HepG2 (cell line): Measurements from ENCODE around the gene CHST11. TPM values are rescaled to one million over a fixed set of nuclear protein-coding genes. Genes with fewer than 3 reads are reported as not detected.

Experiments used
- ATAC-seq: fragments of 200-7000 bp; cut with Tn5 transposase; 3 replicates; pipeline ENCODE4 v1.9.1; 2020; ENCODE audit warnings: mild to moderate bottlenecking, moderate library complexity
- BruUV-seq: library from RNA; stranded (reverse); fragments of 400-500 nt; replicated peaks from 2 replicates; lab custom pipeline; 2021; lab: Mats Ljungman, UMichigan
- CTCF ChIA-PET: fragments of 300-600 bp; formaldehyde crosslinking; extraction: SDS; loops from one replicate; lab custom pipeline; 2021; ENCODE audit warnings: low total read pairs, inconsistent platforms, low intra/inter-chr PET ratio; lab: Yijun Ruan, JAX
- POLR2A ChIA-PET: fragments of 350-600 bp; sonication (Branson Sonifier 250); formaldehyde crosslinking; loops from one replicate; lab custom pipeline; 2020; ENCODE audit warnings: antibody characterized with exemption, inconsistent platforms; lab: Yijun Ruan, JAX
- DNase-seq: peaks from one replicate; pipeline ENCODE4 v3.0.0-alpha.2; 2015; ENCODE audit warnings: low spot score
- FAIRE-seq: peaks from 3 replicates; lab custom pipeline; 2011; peaks lifted over from hg19 to GRCh38; lab: Jason Lieb, UNC
- H2AFZ ChIP-seq: one replicate; pipeline ENCODE4 v1.6.1; 2011; ENCODE audit warnings: low read length, inconsistent platforms
- H3K27ac ChIP-seq: fragments of 300-600 bp; 3 replicates; pipeline ENCODE4 v1.8.0; 2011; ENCODE audit warnings: mixed run types, mild to moderate bottlenecking, mixed read lengths, low read length, inconsistent platforms; ENCODE audit not compliant: insufficient read depth; ENCODE audit errors: extremely low read length
- H3K27me3 ChIP-seq, 2 experiments: fragments of 200-600 bp in 1 of 2; 2 replicates in 1 of 2; 3 replicates in 1 of 2; pipeline versions ENCODE4 v1.6.0 to v1.8.0; 2011; ENCODE audit warnings: low read length in 2 of 2, mild to moderate bottlenecking in 2 of 2, moderate library complexity in 2 of 2, inconsistent platforms in 1 of 2; ENCODE audit not compliant: insufficient read depth in 2 of 2, control insufficient read depth in 1 of 2
- H3K36me3 ChIP-seq, 2 experiments: fragments of 200-600 bp in 1 of 2; replicated peaks in 1 of 2; 2 replicates in 1 of 2; 3 replicates in 1 of 2; pipeline versions ENCODE4 v1.5.1 to v1.8.0; 2011; ENCODE audit warnings: low read length in 2 of 2, inconsistent platforms in 1 of 2; ENCODE audit not compliant: insufficient read depth in 2 of 2, control insufficient read depth in 1 of 2
- H3K4me1 ChIP-seq: 2 replicates; pipeline ENCODE4 v1.5.1; 2012; ENCODE audit warnings: low read length, inconsistent platforms; ENCODE audit not compliant: insufficient read depth
- H3K4me2 ChIP-seq: 2 replicates; pipeline ENCODE4 v1.6.0; 2011; ENCODE audit warnings: low read depth, low read length, inconsistent platforms
- H3K4me3 ChIP-seq, 3 experiments: fragments of 200-600 bp in 1 of 3; sonication (generic), shearing (Covaris generic) in 1 of 3; replicated peaks in 1 of 3; 2 replicates each; pipeline ENCODE4 v1.5.1; 2011 to 2016; ENCODE audit warnings: low read length in 3 of 3, inconsistent platforms in 2 of 3, low read depth in 2 of 3, mild to moderate bottlenecking in 2 of 3, control low read depth in 1 of 3, mixed read lengths in 1 of 3; ENCODE audit not compliant: insufficient read depth in 1 of 3
- H3K79me2 ChIP-seq: one replicate; pipeline ENCODE4 v1.6.1; 2011; ENCODE audit warnings: low read length, inconsistent platforms; ENCODE audit not compliant: insufficient read depth
- H3K9ac ChIP-seq: 2 replicates; pipeline ENCODE4 v1.6.0; 2011; ENCODE audit warnings: mild to moderate bottlenecking, low read depth, low read length, inconsistent platforms; ENCODE audit not compliant: insufficient read depth
- H3K9me3 ChIP-seq: 2 replicates; pipeline ENCODE4 v1.5.1; 2012; ENCODE audit warnings: mild to moderate bottlenecking, low read length
- H4K20me1 ChIP-seq: 2 replicates; pipeline ENCODE4 v1.6.0; 2011; ENCODE audit warnings: inconsistent platforms, mild to moderate bottlenecking, low read length, moderate library complexity; ENCODE audit not compliant: insufficient read depth
- PLRG1 ChIP-seq: fragments of 450-650 bp; conservative IDR thresholded peaks from 2 replicates; pipeline ENCODE4 v1.6.1; 2016
- SAFB2 ChIP-seq: sonication (generic); formaldehyde crosslinking; IDR thresholded peaks from 2 replicates; pipeline ENCODE4 v1.5.1; 2020; ENCODE audit warnings: missing genetic modification reagents, low read depth, mild to moderate bottlenecking, borderline replicate concordance
- TOPORS ChIP-seq: sonication (generic); formaldehyde crosslinking; IDR thresholded peaks from 2 replicates; pipeline ENCODE4 v1.8.0; 2023; ENCODE audit warnings: mild to moderate bottlenecking, missing genetic modification reagents
- ZBTB14 ChIP-seq: sonication (generic); formaldehyde crosslinking; IDR thresholded peaks from 2 replicates; pipeline ENCODE4 v1.4.0; 2020; ENCODE audit warnings: missing genetic modification reagents
- ZBTB39 ChIP-seq: sonication (generic); formaldehyde crosslinking; IDR thresholded peaks from 2 replicates; pipeline ENCODE4 v1.5.0; 2020; ENCODE audit warnings: missing genetic modification reagents
- ZFP37 ChIP-seq: sonication (generic); formaldehyde crosslinking; IDR thresholded peaks from 2 replicates; pipeline ENCODE4 v1.4.0; 2020; ENCODE audit warnings: missing genetic modification reagents, borderline replicate concordance
- ZFP91 ChIP-seq: sonication (generic); formaldehyde crosslinking; IDR thresholded peaks from 2 replicates; pipeline ENCODE4 v1.9.0; 2022; ENCODE audit warnings: missing genetic modification reagents, mild to moderate bottlenecking, borderline replicate concordance
- ZNF83 ChIP-seq: sonication (generic); formaldehyde crosslinking; IDR thresholded peaks from 2 replicates; pipeline ENCODE4 v1.4.0; 2020; ENCODE audit warnings: missing genetic modification reagents, mild to moderate bottlenecking, borderline replicate concordance
- WGBS: methylation state at CpG from one replicate; pipeline ENCODE4 v1.1.6; 2017; ENCODE audit warnings: low lambda C conversion rate; 5-methylcytosine and 5-hydroxymethylcytosine counted together
- in situ Hi-C: cut with HindIII; loops from 2 replicates; pipeline ENCODE4 v1.10.0; 2017; ENCODE audit warnings: low pct_unique_long_range_greater_than_20kb; ENCODE audit not compliant: extremely low pct_ligation_motif_present
- intact Hi-C: fragments of 100-400 bp; cut with micrococcal nuclease; formaldehyde crosslinking; loops from one replicate; pipeline ENCODE4 v1.10.0; 2022; ENCODE audit not compliant: unreplicated experiment
- polyA plus RNA-seq, 8 experiments: library from polyadenylated mRNA; depleted of rRNA in 3 of 8; stranded (reverse) in 7 of 8; unstranded in 1 of 8; fragments of >200 nt; fragmentation: Illumina TruSeq in 4 of 8; extraction: Trizol in 4 of 8; gene quantifications; 2 replicates each; pipeline versions ENCODE4 v1.2.1 to v1.2.3, GENCODE V29; 2011 to 2016; ENCODE audit warnings: low read depth in 4 of 8, missing spikeins in 1 of 8, mixed read lengths in 1 of 8; ENCODE audit not compliant: insufficient read depth in 1 of 8
- total RNA-seq, 5 experiments: library from RNA; depleted of rRNA; stranded (reverse); fragments of >200 nt; fragmentation: Illumina TruSeq; extraction: Trizol; gene quantifications; 2 replicates each; pipeline ENCODE4 v1.2.3, GENCODE V29; 2016; ENCODE audit warnings: low read depth in 1 of 5

CHST11 gene
- total and polyA plus RNA-seq, 2 of the 13 experiments (the other 11 are each of a cell fraction or from before 2014, with no cell fraction given): 0.15 TPM; not detected in 1

DNA sequence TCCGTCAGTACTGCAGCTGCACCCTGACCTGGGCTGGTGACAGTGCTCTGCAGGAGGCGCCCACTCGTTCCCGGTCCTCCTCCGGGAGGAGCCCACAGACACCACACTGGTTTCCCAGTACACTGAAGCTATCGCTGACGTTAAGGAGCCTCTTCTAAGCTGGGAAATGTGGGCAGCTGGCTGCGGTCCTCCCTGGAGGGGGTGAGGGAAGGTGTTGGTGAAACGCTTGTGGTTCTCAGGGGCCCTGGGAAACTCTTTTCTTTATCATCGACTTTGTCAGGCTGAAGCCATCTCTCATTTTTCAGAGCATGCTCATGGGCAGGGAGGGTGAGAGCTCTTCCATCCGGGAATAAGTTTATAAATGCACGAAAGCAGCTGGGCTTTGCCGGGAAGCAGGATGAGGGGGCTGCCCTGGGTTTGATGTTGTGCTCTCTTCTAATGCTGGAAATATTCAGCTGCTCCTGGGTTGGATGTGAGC lies 176.0 kb downstream of the CHST11 start (continued):
- no peak for TF ChIP-seq ZNF83

GRCh38 chr12:104634044-104634443 lies 177.3 kb downstream of the CHST11 start:
- Histone ChIP-seq H3K27me3 (peaks cover 0 to 32% of the 10 kb centered on the region in 2 experiments; a peak in 2 of 5 replicates), H3K4me3 (no peak overlapping the region), H3K79me2 (no peaks in the 10 kb centered on the region), H2AFZ (no peak overlapping the region), H4K20me1 (no peaks in the 10 kb centered on the region), H3K9ac (no peak overlapping the region), H3K9me3 (no peaks in the 10 kb centered on the region), H3K27ac (no peak overlapping the region), H3K4me1 (no peaks in the 10 kb centered on the region), H3K36me3 (no peaks in the 10 kb centered on the region), H3K4me2 (no peak overlapping the region)
- intact Hi-C loops: no loop called here
- ATAC-seq: no peak
- 0% methylated on average over 3 of the region's 4 CpGs for WGBS
- CTCF ChIA-PET: no interaction called here
- FAIRE-seq: no peak
- in situ Hi-C loops: no loop called here
- POLR2A ChIA-PET: no interaction called here
- no TSS peak for BruUV-seq
- TF ChIP-seq ZFP91 (CRISPR knock-in tag) (no peak), ZBTB14 (CRISPR knock-in tag) (no peak), ZFP37 (CRISPR knock-in tag) (no peak), PLRG1 (no peak), SAFB2 (no peak), ZBTB39 (CRISPR knock-in tag) (no peak), TOPORS (no peak)
- no peak for DNase-seq
